A549 (cell line): Measurements from ENCODE around the gene DPEP1.

Experiments
- EP300 ChIP-seq, 2 experiments: fragments of >200 bp; sonication (Bioruptor Twin); formaldehyde crosslinking; IDR thresholded peaks; 2 replicates in 1 of 2; 3 replicates in 1 of 2; pipeline ENCODE4 v1.6.1; 2016 to 2017
- JUNB ChIP-seq: fragments of >200 bp; sonication (Bioruptor Twin); formaldehyde crosslinking; IDR thresholded peaks from 2 replicates; pipeline ENCODE4 v1.6.1; 2016
- MAFK ChIP-seq: fragments of 450-650 bp; IDR thresholded peaks from 2 replicates; pipeline ENCODE4 v1.6.1; 2014; ENCODE audit not compliant: partially characterized antibody
- POLR2A ChIP-seq: IDR thresholded peaks from 2 replicates; pipeline ENCODE4 v1.6.1; 2012; ENCODE audit warnings: mild to moderate bottlenecking, low read length
- RAD21 ChIP-seq, 2 experiments: fragments of >200 bp in 1 of 2; sonication (Bioruptor Twin) in 1 of 2; formaldehyde crosslinking in 1 of 2; IDR thresholded peaks in 1 of 2; conservative IDR thresholded peaks in 1 of 2; 2 replicates in 1 of 2; 3 replicates in 1 of 2; pipeline ENCODE4 v1.6.1; 2012 to 2018; ENCODE audit warnings: inconsistent platforms in 1 of 2
- RFX5 ChIP-seq: fragments of 450-650 bp; IDR thresholded peaks from 2 replicates; pipeline ENCODE4 v1.7.1; 2014; ENCODE audit warnings: antibody characterized with exemption, mild to moderate bottlenecking, moderate library complexity
- SMC3 ChIP-seq: fragments of >200 bp; sonication (Bioruptor Twin); formaldehyde crosslinking; IDR thresholded peaks from 3 replicates; pipeline ENCODE4 v1.6.1; 2018; ENCODE audit warnings: inconsistent platforms
- TFCP2L1 ChIP-seq: fragments of 250-450 bp; sonication (Bioruptor Pico); IDR thresholded peaks from 2 replicates; pipeline ENCODE4 v1.5.0; 2021; ENCODE audit warnings: mild to moderate bottlenecking
- TP53 ChIP-seq: fragments of 250-450 bp; sonication (Bioruptor Pico); IDR thresholded peaks from 2 replicates; pipeline ENCODE4 v1.5.0; 2021; ENCODE audit warnings: mild to moderate bottlenecking, moderate library complexity
- TF ChIP-seq, protein P1 (sequence below): fragments of >200 bp; sonication (Bioruptor Twin); formaldehyde crosslinking; IDR thresholded peaks from 3 replicates; pipeline ENCODE4 v1.5.1; 2016
- TF ChIP-seq, protein P2 (sequence below): fragments of 150-350 bp; IDR thresholded peaks from 2 replicates; pipeline ENCODE4 v1.6.1; 2014; ENCODE audit warnings: low read depth, mild to moderate bottlenecking, low read length
- TF ChIP-seq, protein P3 (sequence below): fragments of 200-600 bp; sonication (generic); IDR thresholded peaks from 2 replicates; pipeline ENCODE4 v1.6.1; 2016; ENCODE audit warnings: antibody characterized with exemption, mild to moderate bottlenecking, moderate library complexity
- TF ChIP-seq, protein P4 (sequence below): fragments of 250-450 bp; sonication (Bioruptor Pico); IDR thresholded peaks from 2 replicates; pipeline ENCODE4 v1.5.0; 2021; ENCODE audit warnings: mild to moderate bottlenecking, moderate library complexity, borderline replicate concordance
- TF ChIP-seq, protein P5 (sequence below): IDR thresholded peaks from 2 replicates; pipeline ENCODE4 v1.6.1; 2012

DNA sequence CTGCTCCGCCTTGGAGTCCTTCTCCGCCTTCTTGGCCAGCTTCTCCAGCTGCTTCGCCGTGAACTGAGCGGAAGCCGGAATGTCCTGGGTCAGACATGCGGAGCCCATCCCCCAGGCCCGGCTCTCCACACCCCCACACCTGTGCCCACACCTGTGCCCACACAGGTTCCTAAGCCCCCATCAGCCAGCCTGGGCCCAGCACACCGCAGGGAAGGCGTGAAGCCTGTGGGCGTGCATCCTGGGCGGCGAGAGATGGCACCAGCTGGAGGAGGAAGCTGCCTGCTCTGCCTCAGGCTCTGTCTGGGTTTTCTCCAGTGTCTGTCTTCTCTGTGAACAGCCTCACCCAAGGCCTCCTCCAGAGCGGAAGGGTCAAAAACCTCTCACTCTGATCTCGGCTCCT is 38.1 kb downstream of the DPEP1 start:
- TF ChIP-seq, protein P1, sequence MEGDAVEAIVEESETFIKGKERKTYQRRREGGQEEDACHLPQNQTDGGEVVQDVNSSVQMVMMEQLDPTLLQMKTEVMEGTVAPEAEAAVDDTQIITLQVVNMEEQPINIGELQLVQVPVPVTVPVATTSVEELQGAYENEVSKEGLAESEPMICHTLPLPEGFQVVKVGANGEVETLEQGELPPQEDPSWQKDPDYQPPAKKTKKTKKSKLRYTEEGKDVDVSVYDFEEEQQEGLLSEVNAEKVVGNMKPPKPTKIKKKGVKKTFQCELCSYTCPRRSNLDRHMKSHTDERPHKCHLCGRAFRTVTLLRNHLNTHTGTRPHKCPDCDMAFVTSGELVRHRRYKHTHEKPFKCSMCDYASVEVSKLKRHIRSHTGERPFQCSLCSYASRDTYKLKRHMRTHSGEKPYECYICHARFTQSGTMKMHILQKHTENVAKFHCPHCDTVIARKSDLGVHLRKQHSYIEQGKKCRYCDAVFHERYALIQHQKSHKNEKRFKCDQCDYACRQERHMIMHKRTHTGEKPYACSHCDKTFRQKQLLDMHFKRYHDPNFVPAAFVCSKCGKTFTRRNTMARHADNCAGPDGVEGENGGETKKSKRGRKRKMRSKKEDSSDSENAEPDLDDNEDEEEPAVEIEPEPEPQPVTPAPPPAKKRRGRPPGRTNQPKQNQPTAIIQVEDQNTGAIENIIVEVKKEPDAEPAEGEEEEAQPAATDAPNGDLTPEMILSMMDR: no peak
- TF ChIP-seq TP53 (CRISPR knock-in tag) (no peak), JUNB (no peak), RAD21 (conservative IDR thresholded peaks at IDR 0.05 in 1 of 2, IDR thresholded peaks at IDR 0.05 in 1 of 2) (no peak), RFX5 (no peak), POLR2A (no peak), MAFK (no peak), TFCP2L1 (no peak), SMC3 (no peak), EP300 (IDR thresholded peaks at IDR 0.05) (no peak)
- TF ChIP-seq, protein P2, sequence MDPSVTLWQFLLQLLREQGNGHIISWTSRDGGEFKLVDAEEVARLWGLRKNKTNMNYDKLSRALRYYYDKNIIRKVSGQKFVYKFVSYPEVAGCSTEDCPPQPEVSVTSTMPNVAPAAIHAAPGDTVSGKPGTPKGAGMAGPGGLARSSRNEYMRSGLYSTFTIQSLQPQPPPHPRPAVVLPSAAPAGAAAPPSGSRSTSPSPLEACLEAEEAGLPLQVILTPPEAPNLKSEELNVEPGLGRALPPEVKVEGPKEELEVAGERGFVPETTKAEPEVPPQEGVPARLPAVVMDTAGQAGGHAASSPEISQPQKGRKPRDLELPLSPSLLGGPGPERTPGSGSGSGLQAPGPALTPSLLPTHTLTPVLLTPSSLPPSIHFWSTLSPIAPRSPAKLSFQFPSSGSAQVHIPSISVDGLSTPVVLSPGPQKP: no peak
- TF ChIP-seq, protein P3, sequence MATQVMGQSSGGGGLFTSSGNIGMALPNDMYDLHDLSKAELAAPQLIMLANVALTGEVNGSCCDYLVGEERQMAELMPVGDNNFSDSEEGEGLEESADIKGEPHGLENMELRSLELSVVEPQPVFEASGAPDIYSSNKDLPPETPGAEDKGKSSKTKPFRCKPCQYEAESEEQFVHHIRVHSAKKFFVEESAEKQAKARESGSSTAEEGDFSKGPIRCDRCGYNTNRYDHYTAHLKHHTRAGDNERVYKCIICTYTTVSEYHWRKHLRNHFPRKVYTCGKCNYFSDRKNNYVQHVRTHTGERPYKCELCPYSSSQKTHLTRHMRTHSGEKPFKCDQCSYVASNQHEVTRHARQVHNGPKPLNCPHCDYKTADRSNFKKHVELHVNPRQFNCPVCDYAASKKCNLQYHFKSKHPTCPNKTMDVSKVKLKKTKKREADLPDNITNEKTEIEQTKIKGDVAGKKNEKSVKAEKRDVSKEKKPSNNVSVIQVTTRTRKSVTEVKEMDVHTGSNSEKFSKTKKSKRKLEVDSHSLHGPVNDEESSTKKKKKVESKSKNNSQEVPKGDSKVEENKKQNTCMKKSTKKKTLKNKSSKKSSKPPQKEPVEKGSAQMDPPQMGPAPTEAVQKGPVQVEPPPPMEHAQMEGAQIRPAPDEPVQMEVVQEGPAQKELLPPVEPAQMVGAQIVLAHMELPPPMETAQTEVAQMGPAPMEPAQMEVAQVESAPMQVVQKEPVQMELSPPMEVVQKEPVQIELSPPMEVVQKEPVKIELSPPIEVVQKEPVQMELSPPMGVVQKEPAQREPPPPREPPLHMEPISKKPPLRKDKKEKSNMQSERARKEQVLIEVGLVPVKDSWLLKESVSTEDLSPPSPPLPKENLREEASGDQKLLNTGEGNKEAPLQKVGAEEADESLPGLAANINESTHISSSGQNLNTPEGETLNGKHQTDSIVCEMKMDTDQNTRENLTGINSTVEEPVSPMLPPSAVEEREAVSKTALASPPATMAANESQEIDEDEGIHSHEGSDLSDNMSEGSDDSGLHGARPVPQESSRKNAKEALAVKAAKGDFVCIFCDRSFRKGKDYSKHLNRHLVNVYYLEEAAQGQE: no peak
- TF ChIP-seq, protein P4, sequence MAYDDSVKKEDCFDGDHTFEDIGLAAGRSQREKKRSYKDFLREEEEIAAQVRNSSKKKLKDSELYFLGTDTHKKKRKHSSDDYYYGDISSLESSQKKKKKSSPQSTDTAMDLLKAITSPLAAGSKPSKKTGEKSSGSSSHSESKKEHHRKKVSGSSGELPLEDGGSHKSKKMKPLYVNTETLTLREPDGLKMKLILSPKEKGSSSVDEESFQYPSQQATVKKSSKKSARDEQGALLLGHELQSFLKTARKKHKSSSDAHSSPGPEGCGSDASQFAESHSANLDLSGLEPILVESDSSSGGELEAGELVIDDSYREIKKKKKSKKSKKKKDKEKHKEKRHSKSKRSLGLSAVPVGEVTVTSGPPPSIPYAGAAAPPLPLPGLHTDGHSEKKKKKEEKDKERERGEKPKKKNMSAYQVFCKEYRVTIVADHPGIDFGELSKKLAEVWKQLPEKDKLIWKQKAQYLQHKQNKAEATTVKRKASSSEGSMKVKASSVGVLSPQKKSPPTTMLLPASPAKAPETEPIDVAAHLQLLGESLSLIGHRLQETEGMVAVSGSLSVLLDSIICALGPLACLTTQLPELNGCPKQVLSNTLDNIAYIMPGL (CRISPR knock-in tag): no peak
- TF ChIP-seq, protein P5, sequence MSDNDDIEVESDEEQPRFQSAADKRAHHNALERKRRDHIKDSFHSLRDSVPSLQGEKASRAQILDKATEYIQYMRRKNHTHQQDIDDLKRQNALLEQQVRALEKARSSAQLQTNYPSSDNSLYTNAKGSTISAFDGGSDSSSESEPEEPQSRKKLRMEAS: no peak
